ENCODE measurements around the gene SLC44A3. TPM values are rescaled to one million over a fixed set of nuclear protein-coding genes. Genes with fewer than 3 reads are reported as not detected.

The SLC44A3 gene
- total and polyA plus RNA-seq, 2 of the 8 experiments (the other 6 are each of a cell fraction or from before 2014, with no cell fraction given) = 4.2 to 5.0 TPM

DNA sequence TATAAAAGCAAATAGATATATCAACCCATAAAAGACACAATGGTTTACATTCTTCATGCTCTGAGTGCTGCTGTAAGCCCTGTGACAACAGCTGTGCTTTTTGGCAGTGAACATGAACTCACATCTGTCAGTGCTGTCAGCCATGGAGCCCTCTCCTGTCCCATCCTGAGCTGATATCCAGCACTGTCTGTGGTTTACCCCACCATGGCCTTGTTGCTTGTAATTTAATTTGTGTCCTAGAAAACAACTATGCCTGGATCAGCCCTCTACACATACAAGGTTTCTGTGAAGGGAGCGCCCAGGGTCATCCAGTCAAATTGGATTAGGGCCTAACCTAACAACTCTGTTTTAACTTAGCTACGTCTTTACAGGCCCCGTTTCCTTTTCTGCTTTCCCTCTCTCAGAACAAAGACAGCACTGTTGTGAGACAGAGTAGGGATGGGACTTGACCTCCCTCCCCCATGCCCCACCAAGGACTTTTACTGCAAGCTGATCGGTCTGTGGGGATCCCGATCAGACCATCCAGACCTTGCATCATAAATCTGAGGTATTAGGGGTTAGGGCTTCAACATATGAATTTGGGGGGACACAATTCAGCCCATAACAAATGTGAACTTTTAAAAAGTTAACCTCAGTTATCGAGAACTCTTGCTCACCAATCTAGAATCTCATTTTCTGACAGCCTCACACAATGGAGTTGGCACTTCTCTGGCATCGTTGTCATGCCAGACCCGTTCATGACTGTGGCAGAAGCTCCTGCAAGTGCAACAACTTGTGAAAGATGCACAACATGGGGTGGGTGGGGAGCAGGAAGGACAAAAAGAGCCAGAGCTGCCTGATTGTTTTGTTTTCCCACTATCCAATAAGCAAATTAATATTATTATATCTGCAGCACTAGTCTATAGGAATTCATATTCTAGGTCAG lies 16.4 kb upstream of the SLC44A3 start:
- Histone ChIP-seq H2BK20ac (ENCODE audit: low read length) (no peak overlapping the region), H3K4ac (replicated peaks; ENCODE audit: insufficient read length, low read depth, low read length) (no peak overlapping the region), H2BK15ac (ENCODE audit: low read length) (no peak overlapping the region), H3K14ac (ENCODE audit: insufficient read length) (no peak overlapping the region), H3K56ac (replicated peaks; ENCODE audit: insufficient read length, low read depth, low read length) (no peak overlapping the region), H2AFZ (ENCODE audit: low read length) (no peak overlapping the region), H3K36me3 (ENCODE audit: control insufficient read depth in 2 of 4, insufficient read depth in 4 of 4, low read length in 3 of 4) (no peaks in the 10 kb centered on the region), H3K4me3 (ENCODE audit: extremely low read depth in 1 of 4, insufficient read depth in 2 of 4, low read depth in 3 of 4, low read length in 4 of 4) (no peak overlapping the region), H3K9ac (replicated peaks in 1 of 4; ENCODE audit: extremely low read depth in 1 of 4, low read depth in 3 of 4, low read length in 3 of 4) (no peak overlapping the region), H3K79me2 (ENCODE audit: control insufficient read depth in 1 of 2, insufficient read depth in 2 of 2, low read length in 2 of 2) (no peaks in the 10 kb centered on the region), H2BK120ac (replicated peaks; ENCODE audit: low read depth, low read length) (no peak overlapping the region), H3K27me3 (replicated peaks in 1 of 4; ENCODE audit: control insufficient read depth in 3 of 4, extremely low read depth in 1 of 4, insufficient read depth in 3 of 4, low read length in 3 of 4) (no peaks in the 10 kb centered on the region), H3K4me2 (ENCODE audit: insufficient read depth in 1 of 2, low read depth in 2 of 2, low read length in 2 of 2) (no peak overlapping the region), H3K4me1 (replicated peaks in 1 of 4; ENCODE audit: control insufficient read depth in 3 of 4, insufficient read depth in 4 of 4, low read length in 3 of 4) (peaks cover 0 to 10% (median 2%) of the 10 kb centered on the region in 4 experiments; a peak in 3 of 7 replicates), H2BK5ac (ENCODE audit: low read depth, low read length) (no peak overlapping the region), H4K20me1 (replicated peaks in 1 of 2; ENCODE audit: control insufficient read depth in 1 of 2, insufficient read depth in 2 of 2, low read length in 2 of 2) (no peaks in the 10 kb centered on the region), H4K5ac (ENCODE audit: insufficient read length, low read depth, low read length) (no peak overlapping the region), H3K79me1 (ENCODE audit: low read depth, low read length) (no peaks in the 10 kb centered on the region), H3K23ac (ENCODE audit: insufficient read length) (no peak overlapping the region), H3K27ac (ENCODE audit: low read depth, low read length) (no peak overlapping the region), H3K18ac (ENCODE audit: extremely low read depth, low read length) (no peak overlapping the region), H4K91ac (replicated peaks; ENCODE audit: insufficient read length, low read length) (no peak overlapping the region), H3K9me3 (ENCODE audit: insufficient read depth in 2 of 2, low read depth in 1 of 2, low read length in 1 of 2) (no peaks in the 10 kb centered on the region), H3K23me2 (ENCODE audit: low read depth, low read length) (no peaks in the 10 kb centered on the region), H2AK5ac (ENCODE audit: low read depth, low read length) (no peak overlapping the region), H2BK12ac (ENCODE audit: low read depth, low read length) (no peak overlapping the region; the same call in 1 of the 2 replicates), H4K8ac (ENCODE audit: extremely low read depth, insufficient read depth, low read length) (no peak overlapping the region)
- ChIA-PET CTCF (ENCODE audit: partially characterized antibody) (interaction anchor here (0.6 to 9.4 kb wide), 26 partner anchors 9 to 746 kb away, joined by 3 to 212 read pairs (median 6); partner anchors contain the start of gene F3), POLR2A (ENCODE audit: partially characterized antibody) (no interaction called here)
- no peak for TF ChIP-seq BRCA1 (IDR thresholded peaks at IDR 0.05; ENCODE audit: low read depth, low read length)
- no peak for TF ChIP-seq HDAC2 (IDR thresholded peaks at IDR 0.05; ENCODE audit: borderline replicate concordance in 1 of 2, low read depth in 2 of 2, low read length in 2 of 2)
- TF ChIP-seq RNF2 (IDR thresholded peaks at IDR 0.05; ENCODE audit: borderline replicate concordance, low read depth, low read length, missing control alignments, poor library complexity, severe bottlenecking) = no peak
- no peak for TF ChIP-seq GABPA (IDR thresholded peaks at IDR 0.05; ENCODE audit: borderline replicate concordance, insufficient read depth, low read length)
- TF ChIP-seq SIN3A (conservative IDR thresholded peaks at IDR 0.05 in 1 of 2, IDR thresholded peaks at IDR 0.05 in 1 of 2; ENCODE audit: low read depth in 1 of 2, low read length in 2 of 2) = no peak
- FAIRE-seq = no peak
- WGBS, 2 experiments (ENCODE audit: extremely low coverage in 1 of 2, insufficient coverage in 1 of 2, insufficient read length in 1 of 2, insufficient replicate concordance in 2 of 2, low coverage in 1 of 2, low lambda C conversion rate in 2 of 2, missing lambda C conversion rate in 1 of 2) = 83% methylated on average over 8 of the region's 8 CpGs; no CpG with 5 or more reads in 1 of the 2 experiments
- DNase-seq (ENCODE audit: low read depth in 1 of 2, low spot score in 2 of 2) = no peak

All from H1 (cell line).